ENCODE measurements around the gene WFS1.

DNA sequence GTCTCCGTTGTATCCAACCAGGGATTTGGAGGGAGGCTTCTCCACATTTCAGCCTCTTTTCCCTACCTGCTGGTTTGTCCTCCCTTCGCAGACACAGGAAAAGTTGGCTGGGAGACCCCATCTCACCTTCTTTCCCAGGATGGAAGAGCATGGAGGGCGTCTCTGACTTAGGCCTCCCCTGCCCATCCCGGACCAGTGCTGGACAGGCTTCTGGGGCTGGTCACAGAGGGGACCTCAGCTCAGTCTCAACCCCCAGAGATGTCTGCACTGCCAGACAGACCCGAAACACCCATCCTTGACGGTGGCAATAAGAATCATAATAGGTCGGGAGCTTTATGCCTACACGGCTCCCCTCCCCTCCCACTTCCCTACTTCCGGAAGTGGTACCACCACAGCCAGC, 1.6 kb downstream of the WFS1 start:
- TF ChIP-seq, protein P1, sequence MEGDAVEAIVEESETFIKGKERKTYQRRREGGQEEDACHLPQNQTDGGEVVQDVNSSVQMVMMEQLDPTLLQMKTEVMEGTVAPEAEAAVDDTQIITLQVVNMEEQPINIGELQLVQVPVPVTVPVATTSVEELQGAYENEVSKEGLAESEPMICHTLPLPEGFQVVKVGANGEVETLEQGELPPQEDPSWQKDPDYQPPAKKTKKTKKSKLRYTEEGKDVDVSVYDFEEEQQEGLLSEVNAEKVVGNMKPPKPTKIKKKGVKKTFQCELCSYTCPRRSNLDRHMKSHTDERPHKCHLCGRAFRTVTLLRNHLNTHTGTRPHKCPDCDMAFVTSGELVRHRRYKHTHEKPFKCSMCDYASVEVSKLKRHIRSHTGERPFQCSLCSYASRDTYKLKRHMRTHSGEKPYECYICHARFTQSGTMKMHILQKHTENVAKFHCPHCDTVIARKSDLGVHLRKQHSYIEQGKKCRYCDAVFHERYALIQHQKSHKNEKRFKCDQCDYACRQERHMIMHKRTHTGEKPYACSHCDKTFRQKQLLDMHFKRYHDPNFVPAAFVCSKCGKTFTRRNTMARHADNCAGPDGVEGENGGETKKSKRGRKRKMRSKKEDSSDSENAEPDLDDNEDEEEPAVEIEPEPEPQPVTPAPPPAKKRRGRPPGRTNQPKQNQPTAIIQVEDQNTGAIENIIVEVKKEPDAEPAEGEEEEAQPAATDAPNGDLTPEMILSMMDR (IDR thresholded peaks at IDR 0.05): no peak
- TF ChIP-seq EP300 (IDR thresholded peaks at IDR 0.05): no peak
- TF ChIP-seq POLR2A (IDR thresholded peaks at IDR 0.05): no peak
- TF ChIP-seq POLR2AphosphoS5 (IDR thresholded peaks at IDR 0.05): no peak
